Stimulated activated effector memory CD8-positive, alpha-beta T cell treated with anti-CD3 and anti-CD28 coated beads, Interleukin-12 subunit alpha, Interleukin-12 subunit beta, amount 100 ng/mL, for 72 hours (primary cell): ENCODE measurements around the gene EIF5B.

ENCODE experiments used
- ATAC-seq: fragments of 150-1000 bp; cut with Tn5 transposase; 2 replicates; pipeline ENCODE4 v1.10.0; 2021
- DNase-seq, 2 donors: peaks; one replicate each; pipeline ENCODE4 v3.0.0; 2021 to 2022; ENCODE audit warnings: low spot score in 2 of 2
- H3K27ac Mint-ChIP-seq: one replicate; pipeline ENCODE4 v1.8.0; 2022; ENCODE audit warnings: mild to moderate bottlenecking, mixed read lengths
- H3K36me3 Mint-ChIP-seq: one replicate; pipeline ENCODE4 v1.8.0; 2022; ENCODE audit warnings: mild to moderate bottlenecking, mixed read lengths
- H3K4me1 Mint-ChIP-seq: one replicate; pipeline ENCODE4 v1.8.0; 2022; ENCODE audit warnings: mixed read lengths
- H3K4me3 Mint-ChIP-seq: one replicate; pipeline ENCODE4 v1.8.0; 2022; ENCODE audit warnings: mild to moderate bottlenecking, mixed read lengths
- H3K9me3 Mint-ChIP-seq: one replicate; pipeline ENCODE4 v1.8.0; 2022; ENCODE audit warnings: mixed read lengths

Gene EIF5B

DNA sequence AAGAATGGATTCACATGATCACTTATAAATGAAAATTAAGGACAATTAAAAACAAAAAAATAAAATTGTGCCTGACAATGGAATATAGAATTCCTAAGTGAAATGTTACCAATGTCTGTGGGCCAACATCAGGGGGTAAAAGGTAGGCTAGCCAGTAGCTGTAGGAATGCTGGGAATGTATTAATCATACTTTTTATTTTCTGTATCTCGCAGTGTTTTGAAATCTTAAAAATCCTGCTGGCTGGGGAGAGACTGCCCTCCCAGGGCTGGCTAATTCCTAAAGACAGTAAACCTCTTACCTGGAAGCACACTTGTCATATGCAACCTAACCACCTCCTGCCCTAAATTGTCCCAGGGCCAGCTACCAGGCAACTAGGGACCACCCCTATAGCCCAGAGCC lies 82.8 kb downstream of the EIF5B start:
- Mint-ChIP-seq H3K9me3 (no peaks in the 10 kb centered on the region), H3K4me3 (no peak overlapping the region), H3K27ac (peak overlapping the region; percentile 56), H3K36me3 (peaks cover 95% of the 10 kb centered on the region), H3K4me1 (no peaks in the 10 kb centered on the region)
- ATAC-seq = no peak
- no peak for DNase-seq

DNA sequence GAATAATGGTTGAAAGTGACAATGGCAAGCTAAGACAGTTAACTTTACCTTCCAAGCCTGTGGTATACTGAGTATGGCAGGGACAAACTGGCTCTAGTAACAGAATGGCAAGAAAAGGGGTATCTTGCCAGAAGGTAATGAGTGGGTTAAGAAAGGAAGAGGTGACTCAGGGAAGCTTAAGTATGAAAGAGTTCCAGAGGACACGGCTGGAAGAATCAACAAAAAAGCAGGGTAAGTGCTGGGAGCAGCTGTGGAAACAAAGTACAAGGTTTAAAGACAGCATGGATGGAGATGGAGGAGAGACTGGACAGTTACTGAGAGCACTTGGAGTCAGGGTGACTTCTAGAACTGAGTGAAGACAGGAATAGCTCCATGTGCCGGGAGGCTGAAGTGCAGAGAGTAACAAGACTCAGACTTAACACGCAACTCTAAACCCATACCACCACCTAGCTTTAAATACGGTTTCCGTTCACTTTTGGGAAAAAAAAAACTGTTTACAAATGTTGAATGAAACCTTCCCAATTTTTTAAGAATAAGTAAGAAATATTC lies 83.6 kb downstream of the EIF5B start:
- no peak for ATAC-seq
- DNase-seq = no peak
- peaks cover 95% of the 10 kb centered on the region for H3K36me3 Mint-ChIP-seq
- H3K4me1 Mint-ChIP-seq = no peaks in the 10 kb centered on the region
- H3K4me3 Mint-ChIP-seq = no peak overlapping the region
- peak overlapping the region; percentile 56 for H3K27ac Mint-ChIP-seq
- H3K9me3 Mint-ChIP-seq = no peaks in the 10 kb centered on the region

DNA sequence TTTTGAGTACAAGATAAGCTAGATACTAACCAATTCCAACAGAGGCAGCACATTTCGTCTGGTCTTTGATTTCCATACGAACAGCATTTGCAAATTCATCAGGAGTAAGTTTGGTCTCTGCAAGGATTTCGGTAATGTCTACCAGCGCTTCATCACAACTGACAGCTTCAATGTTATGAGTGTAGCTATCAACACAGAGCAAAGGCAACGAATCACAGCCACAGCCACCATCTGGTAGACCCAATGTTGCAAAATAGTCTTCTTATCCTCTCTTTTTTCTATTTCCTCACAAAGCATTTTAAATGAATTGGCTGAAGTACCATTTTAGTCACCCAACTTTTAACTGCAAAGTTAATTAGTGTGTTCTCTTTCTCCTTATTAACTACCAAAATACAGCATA lies 84.3 kb downstream of the EIF5B start:
- H3K4me1 Mint-ChIP-seq = no peaks in the 10 kb centered on the region
- no peak for DNase-seq
- no peak overlapping the region for H3K4me3 Mint-ChIP-seq
- ATAC-seq = no peak
- peaks cover 92% of the 10 kb centered on the region for H3K36me3 Mint-ChIP-seq
- peak overlapping the region; percentile 56 for H3K27ac Mint-ChIP-seq
- H3K9me3 Mint-ChIP-seq = no peaks in the 10 kb centered on the region

DNA sequence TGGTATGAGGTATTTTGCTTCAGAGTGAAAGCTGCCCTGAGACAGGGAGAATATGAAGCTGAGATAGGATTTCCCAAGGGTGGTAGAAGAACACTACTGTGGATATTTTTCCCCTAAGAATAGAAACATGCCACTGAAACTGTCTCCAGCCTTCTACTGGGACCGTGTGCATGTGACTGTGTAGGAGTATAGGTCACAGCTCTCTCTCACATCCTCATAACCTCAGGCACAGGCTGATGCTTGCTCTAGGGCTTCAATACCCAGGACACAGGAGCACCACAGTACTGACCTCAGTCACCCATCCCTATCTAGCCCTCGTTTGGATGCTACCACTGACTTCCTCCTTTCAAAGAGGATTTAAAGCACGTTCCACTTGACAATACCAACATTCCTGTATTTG lies 85.4 kb downstream of the EIF5B start:
- H3K9me3 Mint-ChIP-seq = no peaks in the 10 kb centered on the region
- DNase-seq (no peak), ATAC-seq (no peak)
- peak overlapping the region; percentile 26 for H3K27ac Mint-ChIP-seq
- no peaks in the 10 kb centered on the region for H3K4me1 Mint-ChIP-seq
- peaks cover 91% of the 10 kb centered on the region for H3K36me3 Mint-ChIP-seq
- no peak overlapping the region for H3K4me3 Mint-ChIP-seq

DNA sequence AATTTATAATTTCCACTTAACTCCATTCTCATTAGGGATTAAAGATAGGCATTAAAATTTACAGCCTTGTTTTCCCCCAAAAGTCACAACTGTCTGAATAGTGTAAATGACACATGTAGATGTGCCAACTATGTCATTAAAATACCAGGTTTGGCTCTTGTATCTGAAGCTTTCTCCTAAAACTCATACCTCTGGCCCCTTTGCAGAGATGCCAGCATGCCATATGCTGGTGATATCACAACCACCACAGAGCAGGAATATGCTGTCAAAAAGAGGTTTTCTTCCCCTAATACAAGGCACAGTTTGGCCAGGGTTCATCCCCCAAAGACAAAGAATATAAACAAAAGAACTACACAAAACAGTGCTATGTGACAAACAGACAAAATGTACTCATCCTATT lies 87.2 kb downstream of the EIF5B start:
- peaks cover 91% of the 10 kb centered on the region for H3K36me3 Mint-ChIP-seq
- no peak overlapping the region for H3K4me3 Mint-ChIP-seq
- no peaks in the 10 kb centered on the region for H3K4me1 Mint-ChIP-seq
- ATAC-seq (no peak), DNase-seq (no peak)
- H3K9me3 Mint-ChIP-seq = no peaks in the 10 kb centered on the region
- H3K27ac Mint-ChIP-seq = no peak overlapping the region

DNA sequence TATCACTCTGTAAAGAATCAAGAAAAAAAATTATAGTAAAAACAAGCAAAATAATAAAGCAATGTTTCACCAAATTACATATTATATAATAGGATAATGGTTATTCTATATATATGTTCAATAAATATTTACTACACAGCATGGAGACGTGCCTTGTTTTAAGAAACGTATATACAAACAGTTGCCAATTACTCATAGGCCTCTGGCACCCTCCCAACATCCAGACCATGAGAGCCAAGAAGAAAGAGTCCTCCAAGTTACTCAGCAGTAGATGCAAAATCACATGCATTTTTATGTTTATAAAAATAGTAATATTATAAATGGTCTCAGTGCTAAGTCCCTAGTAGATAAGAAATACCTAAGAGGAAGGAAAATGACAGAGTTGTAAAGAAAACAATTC lies 87.8 kb downstream of the EIF5B start:
- Mint-ChIP-seq H3K36me3 (peaks cover 92% of the 10 kb centered on the region), H3K27ac (no peak overlapping the region), H3K4me1 (no peaks in the 10 kb centered on the region), H3K9me3 (no peaks in the 10 kb centered on the region), H3K4me3 (no peak overlapping the region)
- ATAC-seq (no peak), DNase-seq (no peak)

DNA sequence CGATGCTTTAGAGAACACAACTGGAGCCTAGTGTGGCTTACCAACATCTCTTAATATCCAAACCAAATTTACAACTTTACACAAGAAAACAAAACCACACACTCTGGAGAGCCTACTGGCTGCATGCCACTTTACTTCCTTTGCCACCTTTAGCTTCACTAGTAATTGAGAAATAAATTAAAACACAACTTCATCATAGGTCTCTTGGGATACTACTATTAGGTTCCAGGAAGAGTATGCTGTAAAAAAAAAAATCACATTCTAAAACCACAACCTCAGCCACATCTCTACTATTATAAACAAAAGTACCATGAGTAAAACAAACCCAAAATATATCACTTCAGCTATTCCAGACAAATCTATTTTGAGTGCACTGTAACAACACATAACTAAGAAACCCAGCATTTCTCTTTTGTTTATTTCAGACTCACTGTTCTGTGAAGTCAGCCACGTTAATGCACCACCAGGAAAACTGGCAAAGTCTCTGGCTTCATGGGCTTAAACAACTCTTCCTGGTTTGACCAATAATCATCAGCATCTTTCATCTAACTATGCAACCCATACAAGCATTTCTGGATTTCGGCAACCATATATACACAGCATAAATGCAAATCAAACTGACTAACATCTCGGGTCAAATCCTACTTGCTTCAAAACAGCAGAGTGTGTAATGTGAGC lies 93.6 kb downstream of the EIF5B start:
- DNase-seq = no peak
- H3K36me3 Mint-ChIP-seq = peaks cover 67% of the 10 kb centered on the region
- H3K4me1 Mint-ChIP-seq = peaks cover 10% of the 10 kb centered on the region
- H3K27ac Mint-ChIP-seq = peak overlapping the region; percentile 15
- H3K9me3 Mint-ChIP-seq = no peaks in the 10 kb centered on the region
- no peak for ATAC-seq
- H3K4me3 Mint-ChIP-seq = no peak overlapping the region

DNA sequence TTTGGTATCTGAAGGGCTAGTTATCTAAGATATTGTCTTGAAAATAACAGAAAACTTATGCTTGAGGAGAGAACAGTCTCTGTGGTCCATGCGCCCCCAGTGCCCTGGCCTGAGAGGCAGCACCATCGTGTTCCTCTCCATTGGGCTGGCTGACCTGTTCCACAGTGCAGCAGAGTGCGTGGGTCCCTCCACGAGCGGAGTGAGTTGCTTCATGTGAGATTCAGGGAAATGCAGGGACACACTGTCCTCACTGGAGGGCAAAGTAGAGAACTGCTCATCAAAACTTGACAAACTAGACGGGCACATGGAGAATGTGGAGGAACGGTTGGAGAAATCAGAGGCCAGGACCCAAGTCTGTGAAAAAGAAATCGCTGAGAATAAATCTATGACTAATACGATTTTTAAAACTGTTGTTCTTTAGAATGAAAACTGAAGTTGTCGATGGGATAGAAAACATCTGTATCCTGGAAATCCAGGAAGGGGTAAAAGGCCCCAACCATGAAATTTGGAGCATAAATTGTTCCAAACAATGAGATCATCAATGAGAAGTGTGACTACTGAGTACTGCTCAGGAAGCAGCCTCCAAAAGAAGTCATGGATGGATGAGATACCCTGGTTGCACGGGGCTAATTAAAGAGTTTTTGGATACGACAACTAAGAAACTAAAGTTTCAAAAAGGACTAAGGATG lies 94.5 kb downstream of the EIF5B start:
- no peak for ATAC-seq
- Mint-ChIP-seq H3K27ac (no peak overlapping the region), H3K36me3 (peaks cover 61% of the 10 kb centered on the region), H3K4me1 (peaks cover 10% of the 10 kb centered on the region), H3K9me3 (no peaks in the 10 kb centered on the region), H3K4me3 (no peak overlapping the region)
- no peak for DNase-seq

DNA sequence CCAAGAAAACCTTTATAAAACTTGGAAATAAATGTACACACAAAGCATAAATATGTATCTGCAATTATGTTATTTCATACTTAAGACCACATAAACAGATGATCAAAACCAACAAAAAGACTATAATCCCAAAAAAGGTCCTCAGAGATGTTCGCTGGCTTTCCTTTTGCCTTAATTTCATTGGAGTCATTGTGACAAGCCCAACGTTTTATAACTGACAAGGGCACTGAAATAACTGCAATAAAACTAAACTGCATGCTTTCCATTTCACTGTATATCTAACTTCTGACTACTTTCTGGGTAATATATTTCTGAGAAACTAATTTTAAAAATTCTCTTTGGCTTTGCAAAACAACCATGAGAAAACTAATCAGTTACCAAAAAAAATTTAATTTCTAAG lies 96.2 kb downstream of the EIF5B start:
- DNase-seq (no peak), ATAC-seq (no peak)
- Mint-ChIP-seq H3K36me3 (peaks cover 55% of the 10 kb centered on the region), H3K27ac (no peak overlapping the region), H3K4me3 (no peak overlapping the region), H3K4me1 (peaks cover 10% of the 10 kb centered on the region), H3K9me3 (no peaks in the 10 kb centered on the region)

DNA sequence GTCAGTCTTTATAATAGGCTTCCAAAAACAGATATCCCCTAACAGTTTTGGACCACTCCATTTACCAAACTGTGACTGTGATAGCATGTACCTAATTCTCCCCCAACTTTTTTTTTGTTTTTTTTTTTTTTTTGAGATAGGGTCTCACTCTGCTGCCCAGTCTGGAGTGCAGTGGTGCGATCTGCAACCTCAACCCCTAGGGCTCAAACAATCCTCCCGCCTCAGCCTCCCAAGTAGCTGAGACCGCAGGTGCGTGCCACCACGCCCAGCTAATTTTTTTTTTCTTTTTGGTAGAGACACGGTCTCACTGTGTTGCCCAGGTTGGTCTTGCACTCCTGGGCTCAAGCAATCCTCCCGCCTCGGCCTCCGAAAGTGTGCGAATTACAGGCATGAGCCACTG lies 99.7 kb downstream of the EIF5B start:
- ATAC-seq (no peak), DNase-seq (no peak)
- H3K27ac Mint-ChIP-seq = no peak overlapping the region
- no peak overlapping the region for H3K4me3 Mint-ChIP-seq
- H3K36me3 Mint-ChIP-seq = peaks cover 52% of the 10 kb centered on the region
- no peaks in the 10 kb centered on the region for H3K4me1 Mint-ChIP-seq
- no peaks in the 10 kb centered on the region for H3K9me3 Mint-ChIP-seq

DNA sequence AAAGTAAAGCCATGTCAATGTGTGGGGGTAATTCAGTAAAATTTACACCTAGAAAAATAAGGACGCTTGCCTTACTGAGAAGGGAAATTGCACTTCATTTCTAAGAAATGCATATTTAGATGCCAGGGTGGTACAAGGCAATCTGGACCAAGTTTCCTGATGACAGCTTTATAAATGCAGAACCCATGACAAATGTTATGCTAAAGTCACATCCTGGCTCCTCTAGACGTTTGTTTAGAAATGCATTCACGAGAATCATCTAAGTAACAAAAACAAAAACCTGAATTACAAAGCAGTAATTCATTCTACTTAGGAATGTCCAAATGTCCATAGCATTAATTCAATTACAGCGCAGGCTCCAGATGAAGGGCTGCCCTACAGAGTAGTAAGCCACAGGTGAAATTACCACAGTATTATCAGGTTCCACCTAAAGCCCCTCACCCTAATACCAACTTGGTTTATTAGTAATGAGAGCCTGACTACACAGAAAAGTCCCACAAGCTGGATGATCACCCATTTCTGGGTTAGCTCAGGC lies 102.8 kb downstream of the EIF5B start:
- H3K4me1 Mint-ChIP-seq = peaks cover 12% of the 10 kb centered on the region
- no peaks in the 10 kb centered on the region for H3K9me3 Mint-ChIP-seq
- no peak overlapping the region for H3K27ac Mint-ChIP-seq
- no peak for ATAC-seq
- H3K36me3 Mint-ChIP-seq = peaks cover 51% of the 10 kb centered on the region
- DNase-seq = no peak
- H3K4me3 Mint-ChIP-seq = no peak overlapping the region

DNA sequence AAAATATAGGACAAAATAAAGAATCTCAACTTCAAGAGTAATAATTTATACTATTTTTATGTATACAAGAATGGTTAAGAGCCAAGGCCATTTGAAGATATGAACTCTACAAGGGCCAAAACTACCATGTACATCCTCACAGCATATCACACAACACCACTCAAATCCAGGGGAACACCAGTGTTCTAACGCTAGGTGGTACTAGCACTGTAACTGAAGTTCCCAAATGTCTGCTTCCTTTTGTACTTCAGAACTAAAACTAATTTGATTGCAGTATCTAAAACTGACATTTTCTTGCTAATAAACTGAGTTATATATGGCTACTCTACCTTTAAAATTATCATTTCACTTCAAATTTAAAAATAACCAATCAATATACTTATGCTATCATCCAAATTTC lies 105.6 kb downstream of the EIF5B start:
- Mint-ChIP-seq H3K4me3 (no peak overlapping the region), H3K4me1 (peaks cover 16% of the 10 kb centered on the region), H3K27ac (no peak overlapping the region), H3K9me3 (no peaks in the 10 kb centered on the region), H3K36me3 (peaks cover 70% of the 10 kb centered on the region)
- ATAC-seq = no peak
- DNase-seq = no peak

DNA sequence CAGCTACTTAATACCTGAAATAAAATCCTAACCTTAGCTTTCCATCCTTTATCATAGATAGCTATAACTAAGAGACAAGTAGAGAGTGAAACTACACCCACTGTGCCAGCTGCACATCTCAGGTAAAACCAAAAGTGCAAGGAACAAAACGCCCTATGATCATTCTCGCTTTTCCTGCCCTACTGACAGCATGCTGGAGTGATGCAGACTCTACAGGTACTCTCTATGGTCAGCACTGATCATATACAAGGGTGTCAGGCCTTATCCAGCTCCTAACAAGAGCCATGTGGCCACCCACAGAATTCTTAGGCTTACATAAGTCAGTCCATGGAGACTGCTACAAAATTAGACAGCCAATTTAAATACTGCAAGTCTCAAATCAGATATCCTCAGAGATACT lies 107.0 kb downstream of the EIF5B start:
- no peaks in the 10 kb centered on the region for H3K9me3 Mint-ChIP-seq
- DNase-seq (no peak), ATAC-seq (no peak)
- H3K36me3 Mint-ChIP-seq = peaks cover 68% of the 10 kb centered on the region
- no peak overlapping the region for H3K4me3 Mint-ChIP-seq
- H3K27ac Mint-ChIP-seq = peak overlapping the region; percentile 77
- H3K4me1 Mint-ChIP-seq = peaks cover 16% of the 10 kb centered on the region

DNA sequence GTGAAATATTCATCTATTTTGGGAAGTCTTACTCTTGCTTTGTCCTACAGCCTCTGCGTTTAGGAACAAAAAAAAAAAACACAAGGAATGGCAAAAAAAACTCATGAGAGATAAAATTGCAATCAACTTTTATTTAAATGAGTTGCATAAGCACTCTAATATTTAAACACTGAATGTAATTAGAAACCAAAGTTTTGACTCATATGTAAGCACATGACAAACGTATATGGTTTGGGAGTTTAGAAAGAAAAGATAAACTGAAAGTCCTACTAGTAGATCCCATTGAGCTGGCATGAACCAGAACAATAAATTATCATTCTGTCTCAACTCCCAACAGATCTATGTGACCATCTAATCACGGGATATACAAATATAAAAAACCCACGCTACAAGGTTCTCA lies 107.9 kb downstream of the EIF5B start:
- DNase-seq (no peak), ATAC-seq (no peak)
- Mint-ChIP-seq H3K27ac (peak overlapping the region; percentile 40), H3K9me3 (no peaks in the 10 kb centered on the region), H3K4me1 (peaks cover 16% of the 10 kb centered on the region), H3K4me3 (no peak overlapping the region), H3K36me3 (peaks cover 62% of the 10 kb centered on the region)

DNA sequence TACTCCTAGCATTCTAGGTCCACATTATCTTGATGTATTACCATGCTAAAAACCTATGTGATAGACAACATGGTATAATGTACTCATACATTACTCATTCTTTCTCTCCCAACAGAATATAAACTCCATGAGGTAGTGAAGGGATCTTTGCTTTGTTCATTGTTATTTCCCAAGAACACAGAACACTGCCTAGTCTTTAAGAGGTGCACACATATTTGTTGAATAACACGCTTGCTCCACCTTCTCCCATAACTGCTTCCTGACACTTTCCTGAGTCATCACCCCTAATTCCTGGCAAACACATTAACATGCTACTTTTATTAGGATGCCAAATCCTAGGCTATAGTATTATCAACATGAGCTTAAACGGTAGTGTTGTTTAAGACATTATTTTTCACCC lies 111.4 kb downstream of the EIF5B start:
- Mint-ChIP-seq H3K27ac (no peak overlapping the region), H3K4me1 (peaks cover 16% of the 10 kb centered on the region), H3K4me3 (no peak overlapping the region), H3K9me3 (no peaks in the 10 kb centered on the region), H3K36me3 (peaks cover 63% of the 10 kb centered on the region)
- DNase-seq (no peak), ATAC-seq (no peak)

DNA sequence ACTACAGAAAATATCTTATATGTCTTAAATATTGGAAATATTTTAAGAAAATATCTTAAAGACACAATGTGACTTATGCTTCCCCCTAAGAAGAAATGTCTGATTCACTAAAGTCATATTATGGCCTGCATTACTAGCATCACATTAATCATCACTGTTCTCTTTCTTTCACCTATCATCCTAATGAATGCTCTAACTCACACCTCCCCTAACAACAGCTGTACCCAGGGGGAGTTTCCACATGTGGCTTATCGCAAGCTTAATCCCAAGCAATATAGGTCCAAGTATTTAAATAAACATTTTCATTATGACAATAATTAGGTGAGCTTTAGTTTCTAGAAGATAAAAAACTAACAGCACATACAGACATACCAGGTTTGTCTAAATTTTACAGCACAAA lies 113.0 kb downstream of the EIF5B start:
- Mint-ChIP-seq H3K36me3 (peaks cover 77% of the 10 kb centered on the region), H3K9me3 (no peaks in the 10 kb centered on the region), H3K27ac (no peak overlapping the region), H3K4me1 (peaks cover 3% of the 10 kb centered on the region), H3K4me3 (no peak overlapping the region)
- DNase-seq = no peak
- no peak for ATAC-seq
